CD4-positive, alpha-beta T cell treated with Interleukin-4 for 1 hour (primary cell): ENCODE results near the gene MAT1A.

Source experiments
- DNase-seq, 2 donors: peaks; one replicate each; pipeline ENCODE4 v3.0.0-alpha.2; 2020 to 2022

MAT1A gene

DNA sequence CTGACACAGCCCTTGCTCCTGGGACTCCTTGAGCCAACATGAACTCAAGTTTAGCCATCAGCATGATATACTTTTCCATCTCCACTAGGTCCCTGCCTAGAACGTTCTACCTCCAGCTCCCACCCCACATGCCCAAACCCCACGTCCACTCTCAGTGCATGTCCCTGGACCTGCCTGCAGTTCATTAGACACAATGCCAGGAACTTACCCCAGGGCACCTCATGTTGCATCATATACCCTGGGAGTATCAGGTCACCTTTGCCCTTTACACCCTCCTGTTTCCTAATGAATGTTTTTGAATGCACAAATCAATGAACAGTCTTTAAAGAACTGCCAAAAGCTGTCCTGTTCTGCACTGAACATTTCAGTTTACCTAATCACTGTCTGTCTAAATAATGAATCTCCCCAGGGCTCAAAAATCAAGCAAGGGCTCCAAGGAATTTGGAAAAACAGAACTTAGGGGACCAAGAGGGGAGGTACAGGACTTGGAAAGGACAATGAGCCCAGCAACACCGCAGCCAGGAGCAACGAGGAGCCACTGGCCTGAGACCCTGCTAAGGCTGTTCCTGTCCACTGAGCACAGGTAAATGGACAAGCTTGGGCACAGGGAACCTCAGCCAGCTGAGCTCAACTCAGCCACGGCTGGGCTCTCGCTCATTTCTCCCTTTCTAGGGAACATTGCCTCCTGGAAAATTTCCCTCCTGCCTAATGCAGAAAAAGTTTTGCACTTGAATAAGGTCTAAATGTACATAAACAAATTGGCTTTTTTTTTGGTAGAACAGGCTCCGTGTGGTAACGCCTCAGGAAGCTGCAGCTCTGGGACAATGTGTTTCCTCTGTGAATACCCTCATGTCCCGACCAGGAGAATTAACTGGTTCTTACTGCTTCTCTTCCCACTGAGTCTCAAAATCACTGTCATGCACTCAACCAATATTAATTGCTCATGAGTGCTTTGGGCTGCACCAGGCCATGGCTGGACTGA lies 7.4 kb downstream of the MAT1A start:
- no peak for DNase-seq

DNA sequence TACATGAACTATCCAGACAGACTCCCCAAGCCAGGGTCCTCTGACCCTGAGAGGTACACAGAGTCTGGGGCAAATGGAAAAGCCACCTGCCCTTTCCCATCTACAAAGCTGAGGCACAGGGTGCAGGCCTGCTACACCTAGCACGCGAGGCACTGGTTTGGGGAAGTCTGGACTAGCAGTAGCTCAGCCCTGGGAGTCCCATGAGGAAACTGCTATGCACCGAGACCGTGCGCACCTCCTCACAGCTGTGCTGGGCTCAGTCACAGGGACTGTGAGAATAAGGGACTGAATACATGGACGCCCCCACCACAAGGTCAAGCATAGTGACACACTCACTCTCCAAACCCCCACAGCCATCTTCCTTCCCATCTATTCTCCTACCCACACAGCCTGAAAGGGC lies 8.2 kb downstream of the MAT1A start:
- no peak for DNase-seq

DNA sequence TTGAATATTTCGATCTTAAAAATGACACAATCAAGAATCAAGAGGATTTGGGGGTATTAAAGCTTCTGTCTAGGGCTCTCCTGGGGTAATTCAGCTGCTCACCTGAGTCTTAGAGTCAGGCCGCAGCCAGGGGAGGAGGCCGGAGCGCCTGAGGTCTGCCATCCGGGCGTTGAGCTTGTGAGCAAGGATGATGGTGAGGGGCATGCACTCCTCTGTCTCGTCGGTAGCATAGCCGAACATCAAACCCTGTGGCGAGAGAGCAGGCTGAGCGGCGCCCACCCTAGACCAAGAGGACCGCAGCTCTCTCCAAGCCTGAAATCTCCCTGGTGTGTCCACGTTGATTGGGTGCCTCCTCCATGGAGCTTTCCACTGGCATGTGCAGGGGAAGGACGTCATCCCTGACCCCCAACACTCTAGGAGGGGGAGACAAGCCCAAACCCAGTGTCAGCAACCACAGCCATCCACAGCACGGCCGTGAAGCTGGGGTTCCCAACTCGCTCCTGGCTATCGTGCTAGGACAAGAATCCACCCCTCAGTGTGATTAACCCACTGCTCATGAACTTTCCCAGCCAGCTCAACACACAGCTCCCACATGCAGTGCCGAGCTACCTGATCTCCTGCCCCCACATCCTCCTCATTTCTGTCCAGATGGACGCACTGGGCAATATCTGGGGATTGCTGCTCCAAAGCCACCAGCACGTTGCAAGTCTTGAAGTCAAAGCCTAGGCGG lies 9.2 kb downstream of the MAT1A start:
- no peak for DNase-seq

DNA sequence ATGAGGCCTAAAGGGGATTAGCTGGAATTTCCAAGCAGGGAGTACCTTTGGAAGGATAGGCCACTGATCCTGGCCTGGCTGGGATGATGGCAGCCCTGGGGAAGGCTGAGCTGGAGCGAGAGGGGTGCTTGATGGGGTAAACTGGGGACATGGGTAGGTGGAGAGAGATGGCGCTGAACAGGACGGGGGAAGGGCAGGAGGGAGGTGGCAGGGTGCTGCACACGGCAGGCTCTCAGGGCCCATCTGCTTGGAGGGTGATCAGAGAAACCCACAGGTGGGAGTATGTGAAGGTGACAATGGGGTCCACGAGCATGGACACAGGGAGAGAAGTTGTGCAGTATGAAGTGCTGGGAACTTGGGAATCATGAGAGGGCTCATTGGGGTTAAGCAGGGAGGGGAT lies 10.3 kb downstream of the MAT1A start:
- DNase-seq, result no peak

DNA sequence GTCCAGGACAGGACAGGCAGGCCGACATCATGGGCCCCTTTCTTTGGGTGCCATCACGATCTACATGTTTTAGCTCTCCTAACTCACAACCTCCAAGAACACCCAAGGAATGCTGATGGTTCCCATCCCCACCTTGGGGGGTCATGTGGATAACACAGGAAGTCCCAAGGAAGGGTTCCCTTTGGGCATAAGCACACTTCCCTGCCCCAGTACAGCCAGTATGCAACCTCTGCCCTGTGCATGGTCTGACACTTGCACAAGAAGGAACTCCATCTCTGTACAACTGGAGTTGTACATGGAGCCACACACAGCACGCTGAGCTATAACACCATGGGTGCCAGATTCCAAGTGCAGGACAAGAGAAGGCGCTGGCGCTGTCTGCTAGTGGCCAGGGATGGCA lies 11.0 kb downstream of the MAT1A start:
- no peak for DNase-seq

DNA sequence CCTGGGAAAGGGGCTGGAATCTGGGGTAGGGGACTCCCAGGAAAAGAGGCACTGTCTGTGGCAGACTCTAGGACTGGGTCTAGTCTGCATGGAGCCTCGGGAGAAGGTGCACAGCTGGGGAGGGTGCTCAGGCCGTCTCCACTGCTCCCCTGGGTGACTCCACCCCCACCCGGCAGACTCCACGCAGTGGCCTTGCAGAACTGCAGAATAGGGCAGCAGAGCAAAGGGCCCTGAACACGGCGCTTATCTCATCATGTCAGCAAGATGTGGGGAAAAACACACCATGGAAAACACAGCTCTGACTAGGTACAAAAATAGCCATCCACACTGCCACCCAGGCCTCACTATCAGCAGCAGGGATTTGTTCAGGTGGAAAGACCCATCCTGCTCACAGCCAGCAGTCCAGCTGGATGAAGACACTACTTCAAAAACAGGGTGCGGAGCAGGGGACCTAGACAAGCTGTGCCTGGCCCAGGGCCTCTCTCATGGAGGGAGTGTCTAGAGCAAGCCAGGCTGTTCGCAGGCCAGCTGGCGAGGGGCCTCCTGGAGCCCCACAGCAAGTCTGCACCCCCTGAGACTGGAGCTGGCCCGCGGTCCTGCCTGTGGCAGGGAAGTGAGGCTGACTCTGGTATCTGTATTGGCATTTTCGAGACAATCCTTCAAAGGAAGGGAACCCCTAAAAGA lies 11.7 kb downstream of the MAT1A start:
- no peak for DNase-seq

DNA sequence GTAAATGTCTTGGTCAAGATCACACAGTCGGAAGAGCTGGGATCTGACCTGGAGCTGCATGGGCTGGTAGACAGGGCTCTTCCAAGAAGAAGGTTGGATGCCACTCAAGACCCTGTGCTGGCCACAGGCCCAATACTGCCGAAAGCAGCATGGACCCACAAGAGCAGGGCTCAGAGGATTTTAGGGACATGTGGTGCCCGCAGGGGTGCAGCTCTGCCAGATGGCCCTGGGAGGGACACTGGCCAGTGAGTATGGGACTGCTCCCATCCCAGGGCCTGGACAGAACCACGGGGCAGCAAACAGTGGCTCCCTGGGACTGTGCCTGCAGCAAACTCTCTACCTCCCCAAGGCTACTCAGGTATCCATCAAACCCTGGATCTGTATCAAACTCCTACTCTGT lies 12.4 kb downstream of the MAT1A start:
- DNase-seq, result no peak

DNA sequence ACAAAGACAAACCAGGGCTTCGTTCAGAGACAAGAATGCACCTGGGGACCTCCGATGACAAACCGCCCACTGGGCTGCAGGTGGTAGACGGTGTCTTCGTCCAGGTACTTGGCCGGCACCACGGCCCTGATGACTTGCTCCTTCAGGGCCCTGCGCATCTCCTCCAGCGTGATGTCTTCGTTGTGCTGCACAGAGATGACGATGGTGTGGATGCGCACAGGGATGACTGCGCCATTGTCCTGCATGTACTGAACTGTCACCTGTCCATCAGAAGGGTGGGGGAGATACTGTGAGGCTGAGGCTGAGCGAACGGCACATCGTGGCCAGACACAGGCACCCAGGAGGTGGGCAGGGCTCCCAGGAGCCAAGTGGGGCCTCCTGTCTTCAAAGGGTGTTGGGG lies 13.1 kb downstream of the MAT1A start:
- no peak for DNase-seq

DNA sequence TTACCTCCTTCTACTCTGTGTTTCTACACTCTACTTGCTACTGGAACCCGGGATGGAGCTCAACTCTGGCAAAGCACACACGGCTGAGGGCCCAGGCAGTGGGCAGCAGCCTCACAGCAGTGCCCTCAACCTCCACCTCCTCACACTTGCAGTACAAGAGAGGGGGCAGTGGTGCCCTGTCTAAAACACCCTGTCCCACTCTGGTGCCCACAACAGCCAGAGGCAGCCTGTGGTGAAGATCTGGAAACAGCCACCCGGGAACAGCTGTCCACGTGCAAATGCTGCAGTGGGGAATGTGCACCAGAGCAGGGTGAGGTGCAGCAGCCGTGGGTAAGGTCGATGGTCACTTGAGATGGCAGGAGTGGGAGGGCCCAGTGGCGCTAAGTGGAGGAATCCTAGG lies 13.7 kb downstream of the MAT1A start:
- DNase-seq, result no peak

DNA sequence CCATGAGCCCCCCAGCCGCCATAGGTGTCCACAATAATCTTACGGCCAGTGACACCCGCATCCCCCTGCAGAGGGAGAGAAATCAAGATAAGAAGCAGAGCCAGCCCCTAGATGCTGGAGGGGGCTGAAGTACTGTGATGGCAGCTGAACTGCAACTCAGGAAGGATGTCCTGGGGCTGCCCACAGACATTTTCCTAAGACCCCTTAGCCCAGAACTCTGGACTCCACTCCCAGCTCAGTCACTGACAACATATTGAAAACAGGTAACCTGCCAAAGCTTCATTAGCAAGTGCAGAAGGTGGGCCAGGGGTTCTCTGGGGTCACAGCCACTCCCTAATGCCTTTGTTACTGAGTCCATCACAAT lies 14.3 kb downstream of the MAT1A start:
- no peak for DNase-seq

DNA sequence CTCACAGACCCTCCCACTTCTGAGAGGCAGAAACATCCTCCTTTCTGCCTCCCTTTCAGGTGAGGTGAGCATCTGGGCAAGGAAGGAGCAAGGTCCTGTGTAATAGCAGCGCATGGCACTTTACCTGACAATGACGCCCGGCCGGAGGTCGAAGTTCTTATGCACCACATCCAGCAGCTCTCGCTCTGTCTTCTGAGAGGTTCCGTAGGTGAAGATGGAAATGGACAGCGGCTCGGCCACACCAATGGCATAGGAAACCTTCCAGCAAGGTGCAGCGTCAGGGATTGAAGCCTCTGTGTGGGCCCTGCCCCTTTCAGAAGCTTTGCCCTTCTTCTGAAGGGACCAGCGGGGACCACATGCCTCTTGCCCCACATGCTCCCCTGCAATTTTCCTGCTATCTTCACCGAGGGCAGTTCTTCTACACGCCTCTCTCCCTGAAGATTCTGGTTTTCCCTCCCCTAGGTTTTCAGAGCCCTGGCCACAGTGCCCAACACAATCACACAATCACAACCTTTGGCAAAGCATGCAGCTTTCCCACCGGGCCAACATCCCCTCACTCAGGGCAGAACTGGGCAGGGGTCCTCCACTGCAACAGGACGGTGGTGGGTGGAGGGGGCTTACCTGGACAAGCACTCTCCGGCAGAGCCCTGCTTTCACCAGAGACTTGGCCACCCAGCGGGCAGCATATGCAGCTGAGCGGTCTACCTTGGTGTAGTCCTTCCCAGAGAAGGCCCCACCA lies 14.9 kb downstream of the MAT1A start:
- no peak for DNase-seq

DNA sequence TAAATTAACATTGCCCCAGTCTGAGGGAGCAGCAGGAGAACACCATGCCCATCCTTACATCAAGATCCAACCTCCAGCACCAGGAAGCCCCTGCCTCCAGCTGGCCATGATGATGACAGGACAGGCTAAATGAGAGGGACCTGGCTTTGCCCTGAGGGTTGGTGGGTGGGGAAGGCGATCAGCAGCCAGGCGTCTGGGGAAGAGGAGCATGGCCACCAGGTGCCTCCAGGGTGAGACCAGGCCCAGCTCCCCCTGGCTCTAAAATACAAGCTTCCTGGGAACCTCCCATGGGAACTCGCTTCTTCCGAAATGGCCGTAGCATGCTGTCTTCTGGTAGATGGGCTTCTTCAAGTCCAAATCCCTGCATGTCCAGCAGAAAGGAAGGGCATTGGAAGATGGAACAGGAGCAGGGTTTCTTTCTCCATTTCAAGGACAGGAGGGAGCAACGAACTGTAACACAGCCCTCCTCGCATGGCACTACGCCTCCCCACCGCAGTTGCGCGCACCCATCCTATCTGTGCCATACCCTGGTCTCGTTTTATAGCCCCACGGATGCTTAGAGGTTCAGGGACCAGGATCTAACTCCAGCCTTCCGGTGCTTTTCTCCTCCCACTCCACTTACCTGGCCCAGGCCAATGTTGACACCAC lies 15.8 kb downstream of the MAT1A start:
- DNase-seq, result no peak

DNA sequence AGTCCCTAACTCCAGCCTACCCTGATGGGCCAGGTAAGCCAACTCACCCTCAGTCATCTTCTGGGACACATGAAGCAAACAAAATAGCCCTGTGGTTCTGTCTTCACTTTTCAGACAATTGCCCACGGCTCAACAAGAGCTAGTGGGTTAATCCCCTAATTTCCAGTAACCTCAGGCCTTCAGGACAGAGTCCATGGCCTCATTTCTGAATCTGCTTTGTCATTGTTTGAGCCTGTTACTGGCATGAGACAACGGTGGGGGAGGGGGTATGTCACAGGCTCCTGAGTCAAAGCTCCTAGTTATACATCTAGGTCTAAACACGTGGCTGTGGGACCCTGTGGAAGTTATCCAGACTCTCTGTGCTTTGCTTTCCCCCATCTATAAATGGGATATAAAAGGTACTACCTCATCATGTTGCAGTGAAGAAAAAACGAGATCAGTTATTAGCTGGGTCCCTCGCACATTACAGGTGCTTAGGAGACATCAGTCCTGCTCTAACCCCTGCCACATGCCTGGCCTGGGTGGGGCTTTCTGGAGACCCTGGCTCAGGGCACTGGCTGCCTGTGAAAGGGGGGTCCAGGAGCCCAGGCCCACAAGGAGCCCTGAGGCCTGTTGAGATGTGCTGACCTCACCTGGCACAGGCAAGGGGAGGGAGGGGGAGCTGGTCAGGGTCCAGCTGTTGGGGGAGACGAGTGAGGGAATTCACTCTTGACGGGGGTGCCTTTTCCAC lies 16.5 kb downstream of the MAT1A start:
- DNase-seq, result no peak

DNA sequence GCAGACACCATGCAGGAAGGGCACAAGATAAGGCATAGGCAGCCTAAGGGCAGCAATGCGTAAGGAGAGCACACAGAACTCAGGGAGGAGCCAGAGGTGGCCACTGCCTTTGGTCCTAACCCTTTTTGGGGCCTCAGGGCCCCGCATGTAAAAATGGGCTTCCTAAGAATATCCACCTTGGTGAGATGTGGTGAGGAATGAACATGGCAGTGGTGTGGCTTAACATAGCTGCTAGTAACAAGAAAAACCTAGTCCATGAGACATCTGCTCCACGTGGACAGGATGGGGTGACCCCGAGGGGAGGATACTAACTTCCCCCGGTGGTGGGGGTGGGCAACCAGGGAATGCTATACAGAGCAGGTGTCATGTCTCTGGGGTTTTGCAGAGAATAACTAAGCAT lies 18.0 kb downstream of the MAT1A start:
- DNase-seq, result no peak

DNA sequence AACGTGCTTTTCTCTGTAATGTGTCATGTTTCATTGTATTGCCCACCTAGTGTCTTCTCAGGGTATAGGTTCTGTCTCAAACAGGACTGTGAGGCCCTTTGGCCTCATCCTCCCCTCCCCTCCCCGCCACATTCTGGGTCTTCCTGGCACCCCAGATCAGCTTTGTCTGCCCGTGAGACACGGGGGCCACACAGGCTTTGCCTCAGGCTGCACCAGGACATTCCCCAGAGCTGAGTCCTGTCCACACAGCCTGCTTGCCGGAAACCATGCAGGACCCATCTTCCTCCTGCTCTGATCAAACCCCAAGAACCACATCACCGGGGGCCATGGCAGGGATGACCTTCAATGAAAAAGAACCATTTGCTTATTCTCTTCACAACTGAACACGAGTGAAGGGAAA lies 18.6 kb downstream of the MAT1A start:
- no peak for DNase-seq

DNA sequence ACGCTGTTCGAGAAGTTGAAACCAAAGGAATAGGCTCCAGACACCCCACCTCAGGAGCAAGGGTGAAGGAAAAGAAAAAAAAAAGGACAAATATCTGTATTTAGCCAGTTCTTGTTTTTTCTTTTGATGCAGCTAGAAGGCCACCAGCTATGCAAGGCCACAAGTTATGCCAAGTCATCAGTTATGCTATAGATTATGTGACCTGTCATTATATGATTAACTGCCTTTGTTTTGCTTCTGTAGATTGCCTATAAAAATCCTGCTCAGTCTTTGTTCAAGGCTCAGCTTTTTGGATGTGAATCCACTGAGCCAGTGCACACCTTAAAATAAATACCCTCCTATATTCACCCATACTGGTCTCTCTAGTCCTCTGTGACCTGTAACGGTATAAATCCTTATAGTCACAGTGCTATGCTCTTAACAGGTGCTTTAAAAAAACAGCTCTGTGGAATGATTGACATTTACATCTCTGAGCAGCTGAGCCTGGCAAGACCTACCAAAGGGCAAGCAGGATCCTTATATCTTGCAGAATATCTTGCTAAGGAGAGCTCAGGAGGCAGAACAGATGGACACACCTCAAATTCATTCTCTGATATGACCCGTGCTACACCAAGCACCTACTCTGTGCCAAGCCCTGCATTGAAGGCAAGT lies 20.4 kb downstream of the MAT1A start:
- DNase-seq, result no peak

DNA sequence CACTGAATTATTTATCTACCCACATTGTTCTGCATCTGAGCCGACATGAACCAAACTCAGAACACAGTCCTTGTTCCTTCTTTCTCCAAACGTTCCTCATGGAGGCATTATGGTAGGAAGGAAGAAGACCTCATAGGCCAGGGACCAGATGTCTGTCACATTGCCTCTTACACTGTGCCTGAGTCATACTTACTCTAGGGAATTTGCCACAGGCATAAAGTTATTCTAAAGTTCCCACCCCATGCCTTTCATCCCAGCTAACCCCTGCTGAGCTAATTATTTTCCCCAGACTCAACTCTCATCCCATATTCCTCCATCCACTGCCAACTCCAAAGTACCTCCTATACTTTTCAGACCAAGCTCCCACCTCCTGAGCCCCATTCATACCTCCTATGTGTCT lies 21.2 kb downstream of the MAT1A start:
- no peak for DNase-seq

DNA sequence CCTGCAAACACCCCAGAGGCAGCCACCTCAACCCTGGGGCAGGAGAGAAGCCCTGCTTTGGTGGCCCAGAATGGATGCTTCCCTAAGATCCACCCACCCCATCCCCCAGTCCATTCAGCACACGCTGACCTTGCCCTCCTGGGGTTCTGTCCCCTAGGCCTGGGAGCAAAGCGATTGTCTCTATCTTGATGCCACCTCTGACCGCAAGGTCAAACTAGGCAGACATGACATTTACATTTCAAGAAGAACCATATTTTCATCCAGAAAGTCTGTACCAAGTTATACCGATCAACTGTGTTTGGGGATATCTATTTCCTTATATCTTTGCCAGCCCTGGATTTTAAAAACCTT lies 23.0 kb downstream of the MAT1A start:
- no peak for DNase-seq

DNA sequence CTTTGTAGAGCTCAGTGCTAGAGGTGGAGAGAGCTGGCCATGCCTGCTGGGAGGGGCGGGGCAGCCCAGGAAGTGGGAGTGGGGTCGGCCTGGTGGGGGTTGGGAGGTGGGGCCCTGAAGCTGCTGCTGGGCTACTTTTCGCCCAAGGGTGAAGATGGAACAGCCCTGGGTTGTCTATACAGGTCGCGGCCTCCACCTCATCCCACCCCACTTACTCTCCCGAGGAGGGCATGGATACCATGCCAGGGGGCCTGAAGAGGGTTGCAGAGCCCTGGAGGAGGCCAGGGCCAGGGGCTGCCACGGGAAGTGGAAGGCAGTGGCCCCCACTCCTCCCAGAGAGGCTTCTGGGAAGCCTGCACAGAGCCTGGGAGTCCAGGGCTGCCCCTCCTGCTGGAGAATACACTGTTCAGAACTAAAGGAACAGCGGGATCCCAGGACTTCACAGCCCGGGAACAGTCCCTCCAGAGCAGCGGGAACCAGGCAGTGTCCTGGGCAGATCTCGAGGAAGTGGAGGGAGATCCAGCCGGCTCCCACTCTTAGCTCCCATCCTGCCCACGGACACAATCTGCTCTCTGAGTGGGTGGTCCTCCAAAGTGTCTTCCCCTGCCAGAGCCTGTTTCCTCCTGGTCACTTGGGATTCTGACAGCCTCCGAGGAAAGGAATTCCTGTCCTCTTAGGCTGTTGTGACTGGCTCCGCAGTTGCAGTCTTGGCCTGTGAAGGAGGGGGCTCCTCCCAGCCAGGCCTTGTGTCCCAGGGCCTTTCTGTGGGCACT lies 23.5 kb downstream of the MAT1A start:
- no peak for DNase-seq
